ENCODE results near the gene HDAC5. TPM values are rescaled to one million over a fixed set of nuclear protein-coding genes. Genes with fewer than 3 reads are reported as not detected.
A peak's percentile ranks its signal among the peaks of the same experiment; 100 is the strongest.

The HDAC5 gene
- total RNA-seq, 1 experiment from 2014 or later = 16.9 TPM

- CTCF ChIA-PET = no interaction called here
- TF ChIP-seq CTCF (conservative IDR thresholded peaks at IDR 0.05; ENCODE audit: low read depth, low read length) = no peak
- TF ChIP-seq EZH2 (IDR thresholded peaks at IDR 0.05; ENCODE audit: borderline replicate concordance, low read depth, low read length, poor library complexity, severe bottlenecking) = no peak
- intact Hi-C loops (cut with micrococcal nuclease; ENCODE audit: unreplicated experiment) = no loop called here
These were observed 55.9 kb downstream of the HDAC5 start for GRCh38 chr17:44067545-44067940.

GRCh38 chr17:44066204-44066930, 57.1 kb downstream of the HDAC5 start, which contains the start of gene LSM12:
Gene LSM12 (minus strand): TSS chr17:44066671. CDS start chr17:44066587, 84 bp downstream.
- Histone ChIP-seq H3K36me3 (ENCODE audit: insufficient read depth, low read length, poor library complexity, severe bottlenecking) (peaks cover 2% of the 10 kb centered on the region), H3K27me3 (replicated peaks; ENCODE audit: insufficient read depth, low read depth, low read length, poor library complexity) (no peaks in the 10 kb centered on the region), H3K9me3 (ENCODE audit: low read depth, low read length, poor library complexity, severe bottlenecking) (no peaks in the 10 kb centered on the region), H3K4me3 (ENCODE audit: low read depth, low read length, poor library complexity, severe bottlenecking) (peak within 1 kb of the TSS; percentile 78), H3K4me1 (ENCODE audit: insufficient read depth, low read length, poor library complexity, severe bottlenecking) (peaks cover 5% of the 10 kb centered on the region), H3K27ac (ENCODE audit: low read depth, low read length, poor library complexity, severe bottlenecking) (peak within 1 kb of the TSS; percentile 88)
- intact Hi-C loops (cut with micrococcal nuclease; ENCODE audit: unreplicated experiment) = loop anchor here (1.0 kb wide), 1 partner anchor 45 kb away; no protein-coding TSS in a partner anchor
- no TSS peak for BruUV-seq (replicated peaks)
- ChIA-PET CTCF (no interaction called here), POLR2A (ENCODE audit: low non-redundant PET) (no interaction called here)
- DNase-seq (ENCODE audit: low spot score) = peak; percentile 88
- TF ChIP-seq EZH2 (IDR thresholded peaks at IDR 0.05; ENCODE audit: borderline replicate concordance, low read depth, low read length, poor library complexity, severe bottlenecking) (no peak), CTCF (conservative IDR thresholded peaks at IDR 0.05; ENCODE audit: low read depth, low read length) (no peak)

More at GRCh38 chr17:44067545-44067940, 55.9 kb downstream of the HDAC5 start:
- H3K4me1 ChIP-seq (ENCODE audit: insufficient read depth, low read length, poor library complexity, severe bottlenecking) = peaks cover 8% of the 10 kb centered on the region
- H3K9me3 ChIP-seq (ENCODE audit: low read depth, low read length, poor library complexity, severe bottlenecking) = no peaks in the 10 kb centered on the region
- no TSS peak for BruUV-seq (replicated peaks)
- DNase-seq (ENCODE audit: low spot score) = no peak
- H3K36me3 ChIP-seq (ENCODE audit: insufficient read depth, low read length, poor library complexity, severe bottlenecking) = no peaks in the 10 kb centered on the region
- H3K4me3 ChIP-seq (ENCODE audit: low read depth, low read length, poor library complexity, severe bottlenecking) = no peak overlapping the region
- POLR2A ChIA-PET (ENCODE audit: low non-redundant PET) = no interaction called here
- no peak overlapping the region for H3K27ac ChIP-seq (ENCODE audit: low read depth, low read length, poor library complexity, severe bottlenecking)
- H3K27me3 ChIP-seq (replicated peaks; ENCODE audit: insufficient read depth, low read depth, low read length, poor library complexity) = no peaks in the 10 kb centered on the region

GRCh38 chr17:44065668-44066203, 57.7 kb downstream of the HDAC5 start:
- Histone ChIP-seq H3K27ac (ENCODE audit: low read depth, low read length, poor library complexity, severe bottlenecking) (peak overlapping the region; percentile 88), H3K4me1 (ENCODE audit: insufficient read depth, low read length, poor library complexity, severe bottlenecking) (peaks cover 5% of the 10 kb centered on the region), H3K27me3 (replicated peaks; ENCODE audit: insufficient read depth, low read depth, low read length, poor library complexity) (no peaks in the 10 kb centered on the region), H3K9me3 (ENCODE audit: low read depth, low read length, poor library complexity, severe bottlenecking) (no peaks in the 10 kb centered on the region), H3K4me3 (ENCODE audit: low read depth, low read length, poor library complexity, severe bottlenecking) (peak overlapping the region; percentile 78), H3K36me3 (ENCODE audit: insufficient read depth, low read length, poor library complexity, severe bottlenecking) (peaks cover 2% of the 10 kb centered on the region)
- DNase-seq (ENCODE audit: low spot score) = no peak
- TF ChIP-seq EZH2 (IDR thresholded peaks at IDR 0.05; ENCODE audit: borderline replicate concordance, low read depth, low read length, poor library complexity, severe bottlenecking) (no peak), CTCF (conservative IDR thresholded peaks at IDR 0.05; ENCODE audit: low read depth, low read length) (no peak)
- BruUV-seq (replicated peaks) = no TSS peak
- intact Hi-C loops (cut with micrococcal nuclease; ENCODE audit: unreplicated experiment) = loop anchor here (1.0 kb wide), 1 partner anchor 46 kb away; no protein-coding TSS in a partner anchor
- ChIA-PET POLR2A (ENCODE audit: low non-redundant PET) (no interaction called here), CTCF (no interaction called here)
